Astrocyte of the spinal cord (primary cell): ENCODE data around the gene RBKS.
A peak's percentile ranks its signal among the peaks of the same experiment; 100 is the strongest.
"Not testable (repeated sequence)": the region's sequence is repeated elsewhere in the genome, so short reads cannot be mapped to it uniquely, and the experiment has no call there.

ENCODE experiments used
- DNase-seq: peaks from one replicate; pipeline ENCODE4 v3.0.0; 2011; ENCODE audit warnings: low read depth, low spot score
- H3K4me3 ChIP-seq: 2 replicates; pipeline ENCODE4 v1.5.1; 2011; ENCODE audit warnings: low read depth, mild to moderate bottlenecking, low read length, moderate library complexity
- CTCF ChIP-seq: IDR thresholded peaks from 2 replicates; pipeline ENCODE4 v1.5.1; 2012; ENCODE audit warnings: low read depth, mild to moderate bottlenecking, low read length, inconsistent platforms
- in situ Hi-C: cut with HindIII; loops from 2 replicates; pipeline ENCODE4 v1.10.0; 2017; ENCODE audit warnings: low sequenced_read_pairs

The RBKS gene

GRCh38 chr2:27887830-27888229, 2.4 kb downstream of the RBKS start:
- in situ Hi-C loops, result no loop called here
- no peak for DNase-seq
- H3K4me3 ChIP-seq, result no peak overlapping the region
- TF ChIP-seq CTCF, result no peak

DNA sequence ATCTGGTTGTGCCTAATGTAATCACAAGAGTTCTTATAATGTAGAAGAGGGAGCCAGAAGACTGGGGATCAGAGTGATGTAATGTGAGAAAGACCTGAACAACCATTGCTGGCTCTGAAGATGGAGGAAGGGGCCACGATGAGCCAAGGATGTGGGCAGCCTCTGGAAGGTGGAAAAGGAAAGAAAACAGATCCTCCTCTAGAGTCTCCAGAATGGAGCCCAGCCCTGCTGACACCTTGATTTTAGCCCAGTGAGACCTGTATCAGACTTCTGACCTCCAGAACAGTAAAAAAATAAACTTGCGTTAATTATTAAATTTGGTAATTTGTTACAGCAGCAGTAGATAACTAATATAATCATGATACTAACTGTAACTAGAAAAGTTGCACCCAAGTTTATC, 3.1 kb downstream of the RBKS start:
- in situ Hi-C loops, result no loop called here
- no peak for TF ChIP-seq CTCF
- no peak overlapping the region for H3K4me3 ChIP-seq

GRCh38 chr2:27886322-27886721, 3.9 kb downstream of the RBKS start:
- no peak for DNase-seq
- in situ Hi-C loops, result no loop called here
- no peak for TF ChIP-seq CTCF
- no peak overlapping the region for H3K4me3 ChIP-seq

More for the DNA sequence above, 3.1 kb downstream of the RBKS start:
- no peak for DNase-seq

GRCh38 chr2:27885661-27886060, 4.5 kb downstream of the RBKS start:
- no peak overlapping the region for H3K4me3 ChIP-seq
- TF ChIP-seq CTCF, result no peak
- no peak for DNase-seq
- in situ Hi-C loops, result no loop called here

DNA sequence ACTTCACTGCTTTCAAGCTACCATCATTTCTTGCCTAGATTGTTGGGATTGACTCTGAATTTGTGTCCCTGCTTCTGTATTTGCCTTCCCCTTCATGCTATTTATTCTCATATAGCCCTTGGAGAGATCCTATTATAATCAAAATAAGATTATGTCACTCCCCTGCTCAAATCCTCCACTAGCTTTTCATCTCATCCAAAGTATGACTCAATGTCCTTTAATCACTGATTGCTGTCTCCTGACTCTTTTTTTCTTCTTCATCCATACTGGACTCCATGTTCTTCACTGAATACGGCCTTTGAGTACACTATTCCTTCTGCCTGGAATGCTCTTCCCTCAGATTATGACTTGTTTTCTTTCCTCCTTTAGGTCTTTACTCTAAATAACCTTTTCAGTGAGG, 5.0 kb downstream of the RBKS start:
- in situ Hi-C loops, result no loop called here
- H3K4me3 ChIP-seq, result no peak overlapping the region
- TF ChIP-seq CTCF, result no peak
- peak; percentile 16 for DNase-seq

- H3K4me3 ChIP-seq, result no peak overlapping the region
- no peak for DNase-seq
- in situ Hi-C loops, result no loop called here
- no peak for TF ChIP-seq CTCF
Observed at GRCh38 chr2:27884601-27885000, 5.6 kb downstream of the RBKS start.

DNA sequence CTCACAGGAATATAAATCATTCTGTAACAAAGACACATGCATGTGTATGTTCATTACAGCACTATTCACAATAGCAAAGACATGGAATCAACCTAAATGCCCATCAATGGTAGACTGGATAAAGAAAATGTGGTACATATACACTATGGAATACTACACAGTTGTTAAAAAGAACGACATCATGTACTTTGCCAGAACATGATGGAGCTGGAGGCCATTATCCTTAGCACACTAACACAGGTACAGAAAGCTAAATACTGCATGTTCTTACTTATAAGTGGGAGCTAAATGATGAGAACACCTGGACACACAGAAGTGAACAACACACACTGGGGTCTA, 7.6 kb downstream of the RBKS start:
- in situ Hi-C loops, H3K4me3 ChIP-seq, DNase-seq: not testable (repeated sequence)

DNA sequence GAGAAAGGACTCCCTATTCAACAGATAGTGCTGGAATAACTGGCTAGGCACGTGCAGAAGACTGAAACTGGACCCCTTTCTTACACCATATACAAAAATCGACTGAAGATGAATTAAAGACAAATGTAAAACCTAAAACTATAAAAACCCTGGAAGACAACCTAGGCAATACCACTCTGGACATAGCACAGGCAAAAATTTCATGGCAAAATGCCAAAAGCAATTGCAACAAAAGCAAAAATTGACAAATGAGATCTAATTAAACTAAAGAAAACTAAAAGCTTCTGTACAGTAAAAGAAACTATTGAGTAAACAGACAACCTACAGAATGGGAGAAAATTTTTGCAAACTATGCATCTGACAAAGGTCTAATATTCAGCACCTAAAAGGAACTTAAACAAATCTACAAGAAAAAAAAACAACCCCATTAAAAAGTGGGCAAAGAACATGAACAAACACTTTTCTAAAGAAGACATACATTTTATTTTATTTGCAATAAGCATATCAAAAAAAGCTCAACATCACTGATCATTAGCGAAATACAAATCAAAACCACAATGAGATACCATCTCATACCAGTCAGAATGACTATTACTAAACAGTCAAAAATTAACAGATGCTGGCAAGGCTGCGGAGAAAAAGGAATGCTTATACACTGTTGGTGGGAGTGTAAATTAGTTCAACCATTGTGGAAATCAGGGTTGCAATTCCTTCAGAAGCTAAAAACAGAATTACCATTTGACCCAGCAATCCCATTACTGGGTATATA, 8.2 kb downstream of the RBKS start:
- DNase-seq, H3K4me3 ChIP-seq, in situ Hi-C loops: not testable (repeated sequence)
